Lung (tissue), 12 donors: ENCODE measurements around the gene PGLYRP3. TPM values are rescaled to one million over a fixed set of nuclear protein-coding genes. Genes with fewer than 3 reads are reported as not detected.

ENCODE experiments used
- ATAC-seq: fragments of 200-7000 bp; cut with Tn5 transposase; one replicate; pipeline ENCODE4 v1.9.1; 2020; ENCODE audit warnings: moderate number of reproducible peaks; ENCODE audit not compliant: insufficient read depth, low FRiP score
- DNase-seq, 3 donors: peaks; one replicate each; pipeline ENCODE4 v3.0.0-alpha.2; 2013 to 2017
- H3K27ac ChIP-seq, 2 donors: one replicate each; pipeline ENCODE4 v1.5.1; 2013; ENCODE audit warnings: mild to moderate bottlenecking in 2 of 2, moderate library complexity in 2 of 2, control low read depth in 1 of 2, inconsistent platforms in 1 of 2, low read depth in 1 of 2, low read length in 1 of 2
- H3K27me3 ChIP-seq, 3 donors: one replicate each; pipeline ENCODE4 v1.5.1; 2013; ENCODE audit warnings: low read length in 2 of 3; ENCODE audit not compliant: control insufficient read depth in 3 of 3, insufficient read depth in 3 of 3
- H3K36me3 ChIP-seq, 4 donors: one replicate each; pipeline ENCODE4 v1.5.1; 2013; ENCODE audit warnings: low read length in 4 of 4, mild to moderate bottlenecking in 1 of 4, moderate library complexity in 1 of 4; ENCODE audit not compliant: control insufficient read depth in 4 of 4, insufficient read depth in 4 of 4
- H3K4me1 ChIP-seq, 5 donors: one replicate each; pipeline ENCODE4 v1.5.1; 2013; ENCODE audit warnings: low read length in 5 of 5, mild to moderate bottlenecking in 2 of 5, moderate library complexity in 1 of 5; ENCODE audit not compliant: control insufficient read depth in 5 of 5, insufficient read depth in 5 of 5
- H3K4me3 ChIP-seq: one replicate; pipeline ENCODE4 v1.5.1; 2013; ENCODE audit warnings: mild to moderate bottlenecking, control low read depth, moderate library complexity
- H3K9ac ChIP-seq, 2 donors: one replicate each; pipeline ENCODE4 v1.5.1; 2013; ENCODE audit warnings: low read length in 2 of 2, control low read depth in 1 of 2; ENCODE audit not compliant: insufficient read depth in 1 of 2
- H3K9me3 ChIP-seq, 4 donors: one replicate each; pipeline ENCODE4 v1.5.1; 2013; ENCODE audit warnings: low read length in 3 of 4, mild to moderate bottlenecking in 1 of 4, moderate library complexity in 1 of 4; ENCODE audit not compliant: control insufficient read depth in 4 of 4, insufficient read depth in 3 of 4
- CTCF ChIP-seq: IDR thresholded peaks from 2 replicates; pipeline ENCODE4 v1.5.1; 2012; ENCODE audit warnings: mild to moderate bottlenecking; ENCODE audit errors: control extremely low read depth, extremely low read depth
- WGBS, 2 donors: extraction: QIAGEN DNeasy Blood & Tissue Kit; methylation state at CpG; one replicate each; pipeline ENCODE4 v1.1.7; 2013; 5-methylcytosine and 5-hydroxymethylcytosine counted together
- polyA plus RNA-seq, 2 donors: library from polyadenylated mRNA; stranded (reverse); fragments of 200-250 nt; gene quantifications; one replicate each; pipeline ENCODE4 v1.2.1, GENCODE V29; 2013
- total RNA-seq, 2 donors: library from RNA; depleted of rRNA in 1 of 2; stranded (reverse); fragments of >200 nt in 1 of 2; gene quantifications; one replicate each; pipeline ENCODE4 v1.2.1, GENCODE V29; 2014 to 2021
- donor health status: control.
- donor health status: control.
- donor health status: Bipolar disorder and iron deficiency.
- donor health status: healthy.
- donor health status: DM: yes; HTN: yes; CAD: no.

The PGLYRP3 gene
- total and polyA plus RNA-seq, 4 donors: not detected

GRCh38 chr1:153288634-153289275 lies 24.0 kb downstream of the PGLYRP3 start:
- no peak for DNase-seq
- no peak overlapping the region for H3K9ac ChIP-seq
- no peaks in the 10 kb centered on the region for H3K9me3 ChIP-seq
- H3K4me1 ChIP-seq: no peaks in the 10 kb centered on the region
- TF ChIP-seq CTCF: no peak
- 64 to 78% methylated on average over 11 of the region's 11 CpGs for WGBS, 2 donors
- no peak for ATAC-seq
- no peaks in the 10 kb centered on the region for H3K36me3 ChIP-seq
- H3K4me3 ChIP-seq: no peak overlapping the region
- H3K27me3 ChIP-seq: peaks cover 0 to 3% (median 0%) of the 10 kb centered on the region in 3 donors
- H3K27ac ChIP-seq: no peak overlapping the region

GRCh38 chr1:153277852-153278251 lies 34.9 kb downstream of the PGLYRP3 start:
- TF ChIP-seq CTCF: no peak
- DNase-seq (no peak), ATAC-seq (no peak)
- 9 to 14% methylated on average over 2 of the region's 2 CpGs for WGBS, 2 donors
- Histone ChIP-seq H3K27me3 (no peaks in the 10 kb centered on the region), H3K9ac (no peak overlapping the region), H3K9me3 (no peaks in the 10 kb centered on the region), H3K27ac (no peak overlapping the region), H3K4me3 (no peak overlapping the region), H3K36me3 (no peaks in the 10 kb centered on the region), H3K4me1 (no peaks in the 10 kb centered on the region)

DNA sequence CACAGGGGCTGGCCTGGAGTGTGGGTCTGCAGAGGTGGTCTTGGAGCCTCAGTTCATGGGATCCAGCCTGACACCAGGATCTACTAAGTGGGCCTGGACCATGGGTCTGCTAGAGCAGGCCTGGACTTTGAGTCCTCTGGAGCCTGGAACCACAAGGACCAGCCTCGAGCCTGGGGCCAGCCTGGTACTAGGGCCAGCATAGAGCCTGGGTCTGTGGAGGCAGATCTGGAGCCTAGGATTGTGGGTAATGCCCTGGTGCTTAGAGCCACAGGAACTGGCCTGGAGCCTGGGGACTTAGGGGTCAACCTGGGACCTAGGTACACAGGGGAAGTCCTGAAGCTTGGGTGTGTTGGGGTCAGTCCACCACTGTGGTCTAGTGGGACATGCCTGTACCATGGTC lies 40.6 kb downstream of the PGLYRP3 start:
- Histone ChIP-seq H3K9ac (no peak overlapping the region), H3K27me3 (peaks cover 0 to 4% (median 0%) of the 10 kb centered on the region in 3 donors), H3K4me3 (no peak overlapping the region), H3K27ac (no peak overlapping the region), H3K9me3 (peaks cover 0 to 2% (median 0%) of the 10 kb centered on the region in 4 donors), H3K36me3 (no peaks in the 10 kb centered on the region), H3K4me1 (no peaks in the 10 kb centered on the region)
- DNase-seq (no peak), ATAC-seq (no peak)
- no peak for TF ChIP-seq CTCF
- 80 to 90% methylated on average over 1 of the region's 1 CpG for WGBS, 2 donors

GRCh38 chr1:153271711-153272110 lies 41.0 kb downstream of the PGLYRP3 start:
- Histone ChIP-seq H3K4me1 (no peaks in the 10 kb centered on the region), H3K9me3 (peaks cover 0 to 2% (median 0%) of the 10 kb centered on the region in 4 donors), H3K4me3 (no peak overlapping the region), H3K9ac (no peak overlapping the region), H3K27me3 (peaks cover 0 to 4% (median 0%) of the 10 kb centered on the region in 3 donors), H3K36me3 (no peaks in the 10 kb centered on the region), H3K27ac (no peak overlapping the region)
- TF ChIP-seq CTCF: no peak
- DNase-seq: no peak
- ATAC-seq: no peak
- 55 to 91% methylated on average over 1 of the region's 1 CpG for WGBS, 2 donors
